ENCODE results near the gene COL16A1. TPM values are rescaled to one million over a fixed set of nuclear protein-coding genes. Genes with fewer than 3 reads are reported as not detected.
A peak's percentile ranks its signal among the peaks of the same experiment; 100 is the strongest.

The COL16A1 gene
- total RNA-seq, 2 donors from 2014 or later, result 10.1 to 15.8 TPM

GRCh38 chr1:31621498-31621820 lies 82.4 kb downstream of the COL16A1 start:
- intact Hi-C loops (cut with DNase I), result no loop called here
- no peaks in the 10 kb centered on the region for H3K9me3 ChIP-seq
- DNase-seq (no peak), ATAC-seq (no peak)
- H3K27ac ChIP-seq, result no peak overlapping the region
- H3K4me1 ChIP-seq, result peaks cover 10% of the 10 kb centered on the region
- H3K27me3 ChIP-seq, result peaks cover 0 to 5% of the 10 kb centered on the region in 2 donors
- WGBS, 2 donors, result 83 to 94% methylated on average over 2 to 5 of the region's 5 CpGs
- TF ChIP-seq POLR2A (IDR thresholded peaks at IDR 0.05), result no peak
- no peak for TF ChIP-seq CTCF (IDR thresholded peaks at IDR 0.05)
- H3K36me3 ChIP-seq (replicated peaks in 1 of 2; ENCODE audit: insufficient read depth in 1 of 2, low read depth in 2 of 2), result no peaks in the 10 kb centered on the region
- H3K4me3 ChIP-seq, result no peak overlapping the region

GRCh38 chr1:31620631-31621497 lies 83.0 kb downstream of the COL16A1 start:
- Histone ChIP-seq H3K4me3 (no peak overlapping the region), H3K27me3 (peaks cover 0 to 5% of the 10 kb centered on the region in 2 donors), H3K4me1 (peaks cover 9% of the 10 kb centered on the region), H3K36me3 (replicated peaks in 1 of 2; ENCODE audit: insufficient read depth in 1 of 2, low read depth in 2 of 2) (no peaks in the 10 kb centered on the region), H3K9me3 (no peaks in the 10 kb centered on the region), H3K27ac (no peak overlapping the region)
- intact Hi-C loops (cut with DNase I), result no loop called here
- 82 to 85% methylated on average over 16 to 20 of the region's 20 CpGs for whole genome bisulfite sequencing, 2 donors
- no peak for DNase-seq
- no peak for ATAC-seq
- no peak for TF ChIP-seq POLR2A (IDR thresholded peaks at IDR 0.05)
- no peak for TF ChIP-seq CTCF (IDR thresholded peaks at IDR 0.05)

- Histone ChIP-seq H3K4me3 (no peak overlapping the region), H3K4me1 (peaks cover 9% of the 10 kb centered on the region), H3K27ac (no peak overlapping the region), H3K36me3 (replicated peaks in 1 of 2; ENCODE audit: insufficient read depth in 1 of 2, low read depth in 2 of 2) (no peaks in the 10 kb centered on the region), H3K9me3 (no peaks in the 10 kb centered on the region), H3K27me3 (peaks cover 0 to 5% of the 10 kb centered on the region in 2 donors)
- WGBS, 2 donors, result 59 to 68% methylated on average over 19 to 23 of the region's 23 CpGs
- intact Hi-C loops (cut with DNase I), result no loop called here
- no peak for ATAC-seq
- TF ChIP-seq CTCF (IDR thresholded peaks at IDR 0.05), result no peak
- DNase-seq, result no peak
Measured at GRCh38 chr1:31618916-31619846, 84.6 kb downstream of the COL16A1 start.

GRCh38 chr1:31617916-31618746 lies 85.7 kb downstream of the COL16A1 start:
- Histone ChIP-seq H3K27ac (no peak overlapping the region), H3K4me1 (peaks cover 9% of the 10 kb centered on the region), H3K9me3 (no peaks in the 10 kb centered on the region), H3K4me3 (peak overlapping the region in 1 of 2 donors; percentile 20), H3K27me3 (peaks cover 0 to 5% of the 10 kb centered on the region in 2 donors), H3K36me3 (replicated peaks in 1 of 2; ENCODE audit: insufficient read depth in 1 of 2, low read depth in 2 of 2) (no peaks in the 10 kb centered on the region)
- intact Hi-C loops (cut with DNase I), result no loop called here
- TF ChIP-seq POLR2A (IDR thresholded peaks at IDR 0.05), result no peak
- peak; percentile 53 to 89 (median 63) for TF ChIP-seq CTCF (IDR thresholded peaks at IDR 0.05)
- 10 to 27% methylated on average over 7 to 47 of the region's 56 CpGs for WGBS, 2 donors
- ATAC-seq (peak; percentile 76), DNase-seq (peak in 3 of 4 donors; percentile 31 to 60 (median 48))
